Endothelial cell of umbilical vein (primary cell): ENCODE data around the gene CHSY1. TPM values are rescaled to one million over a fixed set of nuclear protein-coding genes. Genes with fewer than 3 reads are reported as not detected.

Experiments
- BruUV-seq: library from RNA; stranded (reverse); fragments of 400-500 nt; replicated peaks from 2 replicates; lab custom pipeline; 2021; lab: Mats Ljungman, UMichigan
- CTCF ChIA-PET: fragments of 300-600, 350-600 bp; sonication (Branson Sonifier 250); formaldehyde crosslinking; loops from one replicate; lab custom pipeline; 2021; ENCODE audit warnings: antibody characterized with exemption, inconsistent platforms; lab: Charles Lee
- POLR2A ChIA-PET: fragments of 300-600, 350-600 bp; sonication (Branson Sonifier 250); formaldehyde crosslinking; loops from one replicate; lab custom pipeline; 2021; ENCODE audit warnings: antibody characterized with exemption, inconsistent platforms; lab: Charles Lee
- DNase-seq: peaks from one replicate; pipeline ENCODE4 v3.0.0-alpha.2; 2011; ENCODE audit warnings: low read depth, low spot score
- FAIRE-seq: peaks from 2 replicates; lab custom pipeline; 2011; peaks lifted over from hg19 to GRCh38; lab: Jason Lieb, UNC
- H2AFZ ChIP-seq: 2 replicates; pipeline ENCODE4 v1.6.0; 2012; ENCODE audit warnings: low read depth, low read length, control low read depth, inconsistent platforms
- H3K27ac ChIP-seq: 2 replicates; pipeline ENCODE4 v1.5.1; 2011; ENCODE audit warnings: low read depth, mild to moderate bottlenecking, control low read depth, low read length, moderate library complexity; ENCODE audit not compliant: insufficient read depth
- H3K27me3 ChIP-seq, 2 experiments: 2 replicates each; pipeline versions ENCODE4 v1.6.0 to v1.6.1; 2011; ENCODE audit warnings: low read length in 2 of 2, mixed read lengths in 1 of 2; ENCODE audit not compliant: control insufficient read depth in 2 of 2, insufficient read depth in 2 of 2
- H3K36me3 ChIP-seq, 2 experiments: 2 replicates in 1 of 2; 3 replicates in 1 of 2; pipeline ENCODE4 v1.5.1; 2011; ENCODE audit warnings: low read length in 2 of 2, mild to moderate bottlenecking in 1 of 2, moderate library complexity in 1 of 2; ENCODE audit not compliant: control insufficient read depth in 2 of 2, insufficient read depth in 2 of 2; ENCODE audit errors: extremely low read depth in 1 of 2
- H3K4me1 ChIP-seq: 3 replicates; pipeline ENCODE4 v1.5.1; 2011; ENCODE audit warnings: mild to moderate bottlenecking, low read length; ENCODE audit not compliant: control insufficient read depth, insufficient read depth; ENCODE audit errors: extremely low read depth
- H3K4me2 ChIP-seq: 2 replicates; pipeline ENCODE4 v1.6.1; 2011; ENCODE audit warnings: low read length, control low read depth, mixed read lengths; ENCODE audit not compliant: insufficient read depth
- H3K4me3 ChIP-seq, 3 experiments: fragments of 200-600 bp in 1 of 3; sonication (generic), shearing (Covaris generic) in 1 of 3; replicated peaks in 1 of 3; 2 replicates each; pipeline ENCODE4 v1.5.1; 2011 to 2016; ENCODE audit warnings: control low read depth in 3 of 3, low read length in 3 of 3, mild to moderate bottlenecking in 2 of 3, inconsistent platforms in 1 of 3, low read depth in 1 of 3, moderate library complexity in 1 of 3; ENCODE audit not compliant: insufficient read depth in 1 of 3
- H3K79me2 ChIP-seq: 2 replicates; pipeline ENCODE4 v1.6.0; 2012; ENCODE audit warnings: low read length, inconsistent platforms; ENCODE audit not compliant: control insufficient read depth, insufficient read depth
- H3K9ac ChIP-seq: replicated peaks from 2 replicates; pipeline ENCODE3; 2011; ENCODE audit warnings: low read length, control low read depth; ENCODE audit not compliant: insufficient read depth; ENCODE audit errors: extremely low read depth
- H3K9me1 ChIP-seq: replicated peaks from 3 replicates; pipeline ENCODE4 v1.6.0; 2011; ENCODE audit warnings: mild to moderate bottlenecking, low read length; ENCODE audit not compliant: control insufficient read depth, insufficient read depth; ENCODE audit errors: extremely low read depth
- H3K9me3 ChIP-seq: replicated peaks from 2 replicates; pipeline ENCODE4 v1.5.1; 2012; ENCODE audit warnings: low read length, inconsistent platforms; ENCODE audit not compliant: control insufficient read depth, insufficient read depth
- H4K20me1 ChIP-seq: replicated peaks from 2 replicates; pipeline ENCODE3; 2011; ENCODE audit warnings: mild to moderate bottlenecking, low read length; ENCODE audit not compliant: control insufficient read depth, insufficient read depth; ENCODE audit errors: extremely low read depth
- CTCF ChIP-seq, 2 donors: IDR thresholded peaks; 1 replicate in 1 of 2; 2 replicates in 1 of 2; pipeline ENCODE4 v1.5.1; 2011; ENCODE audit warnings: low read length in 2 of 2, mild to moderate bottlenecking in 2 of 2, moderate library complexity in 2 of 2, control low read depth in 1 of 2, inconsistent platforms in 1 of 2, low read depth in 1 of 2; ENCODE audit not compliant: insufficient read depth in 1 of 2; ENCODE audit errors: extremely low read depth in 1 of 2
- EZH2 ChIP-seq: IDR thresholded peaks from 2 replicates; pipeline ENCODE4 v1.6.1; 2012; ENCODE audit warnings: borderline replicate concordance, low read depth, mild to moderate bottlenecking, moderate library complexity, low read length, inconsistent platforms; ENCODE audit not compliant: severe bottlenecking
- FOS ChIP-seq: IDR thresholded peaks from 2 replicates; pipeline ENCODE4 v1.6.1; 2011; ENCODE audit warnings: mild to moderate bottlenecking, low read length, moderate library complexity, borderline replicate concordance; ENCODE audit not compliant: insufficient read depth
- GATA2 ChIP-seq: IDR thresholded peaks from 2 replicates; pipeline ENCODE4 v1.7.0; 2011; ENCODE audit warnings: low read depth, mild to moderate bottlenecking, moderate library complexity, mixed read lengths, low read length; ENCODE audit not compliant: insufficient read length, insufficient read depth
- JUN ChIP-seq: IDR thresholded peaks from 2 replicates; pipeline ENCODE4 v1.6.1; 2011; ENCODE audit warnings: borderline replicate concordance, low read depth; ENCODE audit not compliant: insufficient read length, insufficient read depth
- MAX ChIP-seq: IDR thresholded peaks from 2 replicates; pipeline ENCODE4 v1.6.1; 2011; ENCODE audit not compliant: insufficient read depth, insufficient read length
- MYC ChIP-seq: IDR thresholded peaks from one replicate; pipeline ENCODE4 v1.6.1; 2011; ENCODE audit warnings: mild to moderate bottlenecking, low read depth, low read length
- POLR2A ChIP-seq: IDR thresholded peaks from 2 replicates; pipeline ENCODE4 v1.6.1; 2012; ENCODE audit warnings: low read depth, mild to moderate bottlenecking, control low read depth, low read length
- POLR2AphosphoS5 ChIP-seq: IDR thresholded peaks from 2 replicates; pipeline ENCODE4 v1.6.1; 2012; ENCODE audit warnings: low read depth, mild to moderate bottlenecking, control low read depth, low read length, moderate library complexity; ENCODE audit not compliant: insufficient read depth
- dilution Hi-C: fragments of 300-500 bp; cut with MboI; formaldehyde crosslinking; loops from one replicate; pipeline ENCODE4 v1.15.0; 2019; ENCODE audit warnings: low sequenced_read_pairs; ENCODE audit not compliant: extremely low pct_ligation_motif_present
- intact Hi-C: fragments of 100-400 bp; cut with micrococcal nuclease; formaldehyde crosslinking; loops from one replicate; pipeline ENCODE4 v1.10.0; 2022
- polyA plus RNA-seq, 4 experiments: library from polyadenylated mRNA; depleted of rRNA in 3 of 4; stranded (reverse) in 3 of 4; unstranded in 1 of 4; fragments of >200 nt; gene quantifications; 2 replicates each; pipeline versions ENCODE4 v1.2.1 to v1.2.3, GENCODE V29; 2011 to 2012; ENCODE audit warnings: missing spikeins in 1 of 4
- total RNA-seq: library from RNA; stranded (reverse); gene quantifications from 2 replicates; pipeline ENCODE4 v1.2.3, GENCODE V29; 2021

The CHSY1 gene
- total and polyA plus RNA-seq, 2 donors (not counting 3 experiments of a cell fraction or from before 2014, with no cell fraction given) = 23.7 to 50.8 TPM

- Histone ChIP-seq H3K9me1 (no peaks in the 10 kb centered on the region), H3K9ac (no peak overlapping the region), H2AFZ (no peak overlapping the region), H3K4me1 (no peaks in the 10 kb centered on the region), H3K79me2 (peaks cover 92% of the 10 kb centered on the region), H3K27me3 (no peaks in the 10 kb centered on the region), H4K20me1 (peaks cover 3% of the 10 kb centered on the region), H3K4me2 (no peak overlapping the region), H3K36me3 (no peaks in the 10 kb centered on the region), H3K4me3 (no peak overlapping the region), H3K9me3 (no peaks in the 10 kb centered on the region), H3K27ac (no peak overlapping the region)
- BruUV-seq = no TSS peak
- ChIA-PET POLR2A (no interaction called here), CTCF (no interaction called here)
- dilution Hi-C loops = no loop called here
- TF ChIP-seq MYC (no peak), FOS (no peak), EZH2 (no peak)
- FAIRE-seq (no peak), DNase-seq (no peak)
- intact Hi-C loops = no loop called here
Measured at GRCh38 chr15:101220060-101220459, 31.8 kb downstream of the CHSY1 start.

- Histone ChIP-seq H3K27ac (no peak overlapping the region), H3K79me2 (peaks cover 90% of the 10 kb centered on the region), H3K4me2 (no peak overlapping the region), H3K36me3 (no peaks in the 10 kb centered on the region), H3K4me3 (no peak overlapping the region), H2AFZ (no peak overlapping the region), H3K4me1 (no peaks in the 10 kb centered on the region), H3K9me3 (no peaks in the 10 kb centered on the region), H4K20me1 (peaks cover 3% of the 10 kb centered on the region), H3K9me1 (no peaks in the 10 kb centered on the region), H3K9ac (no peak overlapping the region), H3K27me3 (no peaks in the 10 kb centered on the region)
- FAIRE-seq (no peak), DNase-seq (no peak)
- ChIA-PET POLR2A (no interaction called here), CTCF (no interaction called here)
- TF ChIP-seq FOS = no peak
- TF ChIP-seq POLR2A = no peak
- no peak for TF ChIP-seq MYC
- no peak for TF ChIP-seq GATA2
- no peak for TF ChIP-seq CTCF (IDR thresholded peaks at IDR 0.05; ENCODE audit: extremely low read depth in 1 of 2, insufficient read depth in 1 of 2, low read depth in 1 of 2, low read length in 2 of 2)
- TF ChIP-seq POLR2AphosphoS5 = no peak
- no peak for TF ChIP-seq MAX
- TF ChIP-seq EZH2 = no peak
- TF ChIP-seq JUN = no peak
- dilution Hi-C loops (no loop called here), intact Hi-C loops (no loop called here)
- no TSS peak for BruUV-seq
Measured at GRCh38 chr15:101219441-101219840, 32.4 kb downstream of the CHSY1 start.
